Midbrain (tissue), 1 donor: ENCODE measurements around the gene MOCS2.
"Not testable (repeated sequence)": the region's sequence is repeated elsewhere in the genome, so short reads cannot be mapped to it uniquely, and the experiment has no call there.

ENCODE experiments used
- DNase-seq: peaks from one replicate; lab custom pipeline; 2025; lab: John Stamatoyannopoulos, UW

Gene MOCS2

GRCh38 chr5:53109443-53110127 lies at the start of gene MOCS2:
Gene MOCS2, minus strand, starts transcription at chr5:53109757. Its CDS starts 2,583 bp downstream, at chr5:53107174.
- peak; percentile 91 for DNase-seq

- no peak for DNase-seq
These were observed 42.3 kb upstream of the MOCS2 start for GRCh38 chr5:53151713-53152458.

DNA sequence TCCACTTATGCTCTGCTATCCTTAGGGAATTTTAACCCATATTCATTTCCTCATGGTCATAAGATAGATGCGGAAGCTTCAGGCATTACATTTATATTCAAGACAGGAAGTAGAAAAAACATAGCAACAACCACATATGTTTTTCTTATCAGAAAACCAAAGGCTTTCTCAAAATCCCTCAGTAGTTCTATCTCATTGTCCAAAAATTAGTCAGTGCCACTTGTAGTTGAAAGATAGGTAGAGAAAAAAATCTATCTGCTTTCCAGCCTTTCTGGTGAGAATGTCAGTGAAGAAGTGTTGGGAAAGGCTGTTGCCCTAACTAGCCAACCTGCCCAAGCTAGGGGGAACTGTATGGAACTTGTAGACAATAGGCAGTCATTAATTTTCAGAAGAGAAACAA lies 23.5 kb upstream of the MOCS2 start:
- no peak for DNase-seq

DNA sequence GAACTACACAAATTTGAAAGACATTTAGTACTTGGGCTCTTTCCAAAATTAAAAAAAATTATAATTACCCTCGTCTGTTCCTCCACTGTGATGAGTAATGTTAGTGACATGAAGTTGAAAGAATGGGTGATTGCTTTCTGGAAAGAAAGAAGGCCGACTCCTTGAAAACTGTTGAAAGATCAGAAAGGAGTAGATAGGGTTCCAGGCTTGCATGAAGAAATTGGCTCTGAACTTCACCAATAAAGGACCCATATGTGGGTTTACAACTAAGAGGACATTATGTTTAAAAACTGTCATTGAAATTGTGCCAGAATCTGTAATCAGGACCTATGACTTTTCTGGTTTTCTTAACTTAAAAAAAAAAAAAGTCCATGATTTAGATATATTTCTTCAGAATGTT lies 20.7 kb upstream of the MOCS2 start:
- DNase-seq = no peak

DNA sequence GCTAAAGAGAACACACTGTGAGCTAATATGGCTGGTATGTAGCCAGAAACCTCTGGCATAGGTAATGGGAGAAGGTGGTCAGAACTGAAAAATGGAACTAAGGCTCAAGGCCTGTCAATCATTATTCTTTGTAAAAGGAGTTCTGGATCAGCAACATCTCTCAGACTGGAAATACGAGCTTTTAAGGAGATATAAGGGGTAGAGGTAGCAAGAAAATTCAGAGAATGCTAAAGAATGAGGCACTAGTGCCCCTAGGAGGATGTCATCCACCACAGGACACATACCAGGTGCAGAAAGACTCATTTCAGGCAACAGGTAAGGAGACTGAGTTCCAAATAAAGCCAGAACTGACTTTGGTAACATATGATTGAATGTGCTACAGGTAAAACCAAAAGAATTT lies 18.9 kb upstream of the MOCS2 start:
- DNase-seq = no peak

GRCh38 chr5:53127107-53127506 lies 17.6 kb upstream of the MOCS2 start:
- no peak for DNase-seq

DNA sequence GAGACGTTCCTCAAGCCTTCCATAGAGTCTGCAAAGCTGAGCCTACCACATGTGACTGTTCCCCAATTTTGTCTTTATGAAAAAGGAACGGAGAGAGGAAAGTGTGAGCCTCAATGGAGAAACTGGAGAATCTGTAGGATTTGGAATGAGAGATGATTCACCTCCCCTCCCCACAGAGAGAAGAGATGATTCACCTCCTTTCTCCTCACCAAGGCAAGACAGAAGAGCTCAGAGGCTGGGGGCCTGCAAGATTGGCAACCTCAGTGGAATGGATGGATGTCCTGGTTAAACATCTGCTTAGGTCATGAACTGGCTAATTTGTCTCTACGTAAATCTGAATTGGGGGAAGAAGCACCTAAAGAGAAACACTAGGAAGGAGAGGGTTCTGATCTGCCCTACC lies 17.0 kb upstream of the MOCS2 start:
- no peak for DNase-seq

DNA sequence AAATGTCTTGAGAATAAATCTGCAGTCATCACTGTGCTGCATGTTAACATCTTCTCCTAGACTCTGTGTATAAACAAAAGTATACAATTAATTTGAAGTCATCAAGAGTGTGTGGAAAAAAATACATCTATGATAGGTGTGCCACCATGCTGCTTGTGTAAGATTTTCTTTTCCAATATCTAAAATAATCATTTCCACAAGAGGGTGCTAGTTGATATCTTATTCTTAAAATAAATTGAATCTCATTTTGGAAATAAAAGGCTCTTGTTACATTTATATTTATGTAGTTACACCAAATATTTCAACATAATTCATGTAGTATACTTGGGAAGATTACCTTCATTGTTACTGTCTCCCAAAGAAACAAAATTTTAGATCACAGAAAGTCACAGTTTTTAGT lies 14.1 kb upstream of the MOCS2 start:
- no peak for DNase-seq

DNA sequence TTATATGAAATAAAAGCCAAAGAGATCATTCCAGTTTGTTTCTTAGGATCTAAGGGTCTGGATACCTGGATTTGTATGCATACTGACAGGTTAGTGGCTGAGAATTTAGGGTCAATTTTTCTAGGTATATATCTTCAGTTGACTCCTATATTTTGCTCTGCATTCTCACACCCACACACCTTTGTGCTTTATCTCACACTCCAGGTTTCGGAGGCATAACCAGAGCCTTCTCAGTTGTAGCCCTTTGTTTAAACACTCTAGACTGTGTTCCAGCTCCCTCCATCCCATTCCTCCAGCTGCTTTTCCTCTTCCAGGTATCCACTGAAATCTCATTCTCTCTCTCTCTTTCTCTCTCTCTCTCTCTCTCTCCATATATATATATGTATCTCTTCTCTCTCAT lies 10.6 kb upstream of the MOCS2 start:
- DNase-seq = no peak

GRCh38 chr5:53118879-53119278 lies 9.3 kb upstream of the MOCS2 start:
- no peak for DNase-seq

- no peak for DNase-seq
These were observed 7.0 kb upstream of the MOCS2 start for GRCh38 chr5:53116597-53116996.

DNA sequence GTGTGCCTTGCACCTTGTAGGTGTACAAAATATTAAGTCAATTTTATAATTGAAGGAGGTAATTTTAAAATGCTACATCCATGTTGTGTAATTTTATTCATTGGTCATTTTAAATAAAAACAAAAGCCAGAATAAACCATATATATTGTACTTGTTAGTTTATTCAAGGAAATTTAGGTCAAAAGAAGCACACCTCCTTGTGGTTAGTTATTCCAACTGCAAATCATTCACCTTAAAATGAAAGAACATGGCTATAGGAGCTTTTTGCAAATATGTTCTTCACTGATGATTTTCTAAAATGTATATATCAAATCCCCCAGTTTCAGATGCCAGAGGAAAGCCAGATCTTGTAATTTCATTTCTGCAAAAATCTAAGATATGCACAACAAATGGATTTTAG lies 5.4 kb upstream of the MOCS2 start:
- DNase-seq = no peak

- no peak for DNase-seq
These were observed 4.4 kb upstream of the MOCS2 start for GRCh38 chr5:53113947-53114346.

DNA sequence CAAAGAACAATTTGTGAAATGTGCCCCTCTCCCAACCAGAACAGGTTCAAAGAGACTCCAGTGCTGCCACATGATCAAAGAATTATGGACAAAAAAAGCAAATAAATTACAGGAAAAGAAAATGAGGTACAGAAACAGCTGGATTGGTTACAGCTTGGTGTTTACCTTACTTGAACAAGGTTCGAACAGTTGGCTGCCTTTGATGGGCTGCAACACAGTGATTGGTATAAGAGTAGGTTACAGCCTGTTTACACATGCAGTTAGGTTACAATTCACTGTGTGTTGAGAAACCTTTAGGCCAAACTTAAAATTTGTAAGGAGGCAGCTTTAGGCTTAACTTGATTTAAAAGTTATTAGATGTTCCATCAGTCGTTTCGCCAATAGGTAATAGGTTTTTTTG lies 3.4 kb upstream of the MOCS2 start:
- DNase-seq = no peak

- not testable (repeated sequence) for DNase-seq
These were observed 2.8 kb upstream of the MOCS2 start for GRCh38 chr5:53112307-53112706.

- DNase-seq = no peak
These were observed 1.6 kb upstream of the MOCS2 start for GRCh38 chr5:53111139-53111538.

DNA sequence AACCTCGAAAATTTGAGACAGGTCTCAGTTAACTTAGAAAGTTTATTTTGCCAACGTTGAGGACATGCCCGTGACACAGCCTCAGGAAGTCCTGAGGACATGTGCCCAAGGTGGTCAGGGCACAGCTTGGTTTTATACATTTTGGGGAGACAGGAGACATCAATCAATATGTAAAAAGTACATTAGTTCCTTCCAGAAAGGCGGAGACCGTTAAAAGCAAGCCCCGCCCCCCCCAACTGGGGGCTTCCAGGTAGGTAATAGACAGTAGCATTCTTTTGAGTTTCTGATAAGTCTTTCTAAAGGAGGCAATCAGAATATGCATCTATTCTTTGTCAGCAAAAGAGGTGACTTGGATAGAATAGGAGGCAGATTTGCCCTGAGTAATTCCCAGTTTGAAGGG lies 599 bp upstream of the MOCS2 start:
- DNase-seq = no peak

DNA sequence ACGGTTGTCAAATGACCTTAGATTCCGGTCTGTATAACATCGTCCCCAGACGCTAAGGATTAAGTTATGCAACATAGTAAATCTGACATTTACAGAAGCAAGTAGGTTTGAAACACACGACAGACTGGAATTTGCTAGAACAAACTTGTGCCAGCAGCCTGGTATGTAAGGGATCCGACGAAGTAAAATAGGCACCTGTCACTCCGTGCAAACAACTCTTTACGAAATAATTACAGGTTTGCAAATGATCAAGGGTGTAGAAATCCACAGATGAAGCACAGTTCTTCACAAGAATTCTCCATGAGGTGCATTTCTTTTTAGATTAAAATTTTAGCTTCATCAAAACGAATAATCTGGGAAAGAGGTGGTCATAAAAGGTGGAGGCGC lies 508 bp downstream of the MOCS2 start:
- DNase-seq = peak; percentile 21

DNA sequence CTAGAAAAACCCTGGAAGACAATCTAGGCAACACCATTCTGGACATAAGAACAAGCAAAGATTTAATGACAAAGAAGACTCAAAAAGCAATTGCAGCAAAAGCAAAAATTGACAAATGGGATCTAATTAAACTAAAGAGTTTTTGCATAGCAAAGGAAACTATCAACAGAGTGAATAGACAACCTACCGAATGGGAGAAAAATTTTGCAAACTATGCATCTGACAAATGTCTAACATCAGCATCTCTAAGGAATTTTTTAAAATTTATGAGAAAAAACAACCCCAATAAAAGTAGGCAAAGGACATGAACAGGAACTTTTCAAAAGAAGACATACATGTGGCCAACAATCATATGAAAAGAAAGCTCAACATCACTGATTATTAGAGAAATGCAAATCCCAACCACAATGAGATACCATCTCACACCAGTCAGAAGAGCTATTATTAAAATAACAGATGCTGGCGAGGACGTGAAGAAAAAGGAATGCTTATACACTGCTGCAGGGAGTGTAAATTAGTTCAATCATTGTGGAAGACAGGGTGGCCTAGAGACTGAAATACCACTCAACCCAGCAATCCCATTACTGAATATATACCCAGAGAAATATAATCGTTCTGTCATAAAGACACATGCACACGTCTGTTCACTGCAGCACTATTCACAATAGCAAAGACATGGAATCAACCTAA lies 3.8 kb downstream of the MOCS2 start:
- no peak for DNase-seq

GRCh38 chr5:53100606-53101005 lies 9.0 kb downstream of the MOCS2 start:
- DNase-seq = no peak

DNA sequence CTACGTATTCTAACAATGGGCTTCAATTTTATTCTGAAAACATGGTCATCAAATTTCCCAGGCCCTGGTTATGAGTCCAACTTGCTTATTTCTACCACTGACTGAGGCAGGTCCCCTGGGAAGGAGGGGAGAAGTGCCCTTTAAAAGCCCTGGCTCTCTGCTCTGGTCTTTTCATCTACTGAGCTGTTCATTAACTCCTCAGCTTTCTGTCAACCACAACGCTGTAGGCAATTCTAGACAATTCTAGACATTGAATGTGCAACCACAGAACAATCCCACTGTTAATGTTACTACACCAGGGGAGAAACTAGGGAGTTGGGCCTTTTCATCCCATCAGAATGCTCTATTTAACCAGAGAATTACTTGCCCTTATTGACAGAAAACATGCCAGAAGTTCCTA lies 10.0 kb downstream of the MOCS2 start:
- no peak for DNase-seq

GRCh38 chr5:53095931-53096525 lies 13.5 kb downstream of the MOCS2 start:
- peak; percentile 80 for DNase-seq

GRCh38 chr5:53095217-53095616 lies 14.3 kb downstream of the MOCS2 start:
- no peak for DNase-seq
